Astrocyte (in vitro differentiated cells and primary cell): Measurements from ENCODE around the gene HMG20A. TPM values are rescaled to one million over a fixed set of nuclear protein-coding genes. Genes with fewer than 3 reads are reported as not detected.

Experiments used
- DNase-seq: peaks from one replicate; pipeline ENCODE4 v3.0.0-alpha.2; 2010; ENCODE audit warnings: low read depth
- FAIRE-seq: peaks from 2 replicates; lab custom pipeline; 2011; peaks lifted over from hg19 to GRCh38; lab: Jason Lieb, UNC
- H2AFZ ChIP-seq: 2 replicates; pipeline ENCODE4 v1.6.0; 2012; ENCODE audit warnings: low read depth, low read length, inconsistent platforms
- H3K27ac ChIP-seq: 2 replicates; pipeline ENCODE4 v1.5.1; 2011; ENCODE audit warnings: low read depth, low read length, inconsistent platforms
- H3K27me3 ChIP-seq: 2 replicates; pipeline ENCODE4 v1.6.0; 2011; ENCODE audit warnings: low read length, inconsistent platforms; ENCODE audit not compliant: insufficient read depth
- H3K36me3 ChIP-seq: 2 replicates; pipeline ENCODE4 v1.5.1; 2011; ENCODE audit warnings: low read length, inconsistent platforms; ENCODE audit not compliant: insufficient read depth
- H3K4me1 ChIP-seq: 2 replicates; pipeline ENCODE4 v1.5.1; 2011; ENCODE audit warnings: low read length, inconsistent platforms; ENCODE audit not compliant: insufficient read depth
- H3K4me2 ChIP-seq: 2 replicates; pipeline ENCODE4 v1.6.0; 2012; ENCODE audit warnings: low read length, inconsistent platforms
- H3K4me3 ChIP-seq: 2 replicates; pipeline ENCODE4 v1.5.1; 2011; ENCODE audit warnings: low read depth, mild to moderate bottlenecking, low read length, inconsistent platforms; ENCODE audit not compliant: insufficient read depth
- H3K79me2 ChIP-seq: 2 replicates; pipeline ENCODE4 v1.6.0; 2012; ENCODE audit warnings: mild to moderate bottlenecking, low read length, inconsistent platforms; ENCODE audit not compliant: insufficient read depth
- H3K9ac ChIP-seq: 2 replicates; pipeline ENCODE4 v1.6.0; 2012; ENCODE audit warnings: mild to moderate bottlenecking, low read length, inconsistent platforms
- H3K9me3 ChIP-seq: 2 replicates; pipeline ENCODE4 v1.5.1; 2012; ENCODE audit warnings: low read depth, mild to moderate bottlenecking, low read length, inconsistent platforms; ENCODE audit not compliant: insufficient read depth
- H4K20me1 ChIP-seq: 2 replicates; pipeline ENCODE4 v1.6.0; 2012; ENCODE audit warnings: low read length, inconsistent platforms; ENCODE audit not compliant: insufficient read depth
- H3K27ac Mint-ChIP-seq: one replicate; pipeline ENCODE4 v1.8.0; 2021; ENCODE audit warnings: mild to moderate bottlenecking, mixed read lengths; ENCODE audit not compliant: unreplicated experiment
- H3K27me3 Mint-ChIP-seq: one replicate; pipeline ENCODE4 v1.8.0; 2021; ENCODE audit warnings: low read depth, mixed read lengths; ENCODE audit not compliant: unreplicated experiment
- H3K36me3 Mint-ChIP-seq: one replicate; pipeline ENCODE4 v1.8.0; 2021; ENCODE audit warnings: low read depth, mixed read lengths; ENCODE audit not compliant: unreplicated experiment
- H3K4me1 Mint-ChIP-seq: one replicate; pipeline ENCODE4 v1.8.0; 2021; ENCODE audit warnings: low read depth, mixed read lengths; ENCODE audit not compliant: unreplicated experiment
- H3K4me3 Mint-ChIP-seq: one replicate; pipeline ENCODE4 v1.8.0; 2021; ENCODE audit warnings: mild to moderate bottlenecking, moderate library complexity, mixed read lengths; ENCODE audit not compliant: unreplicated experiment
- H3K9me3 Mint-ChIP-seq: one replicate; pipeline ENCODE4 v1.8.0; 2021; ENCODE audit warnings: mild to moderate bottlenecking, mixed read lengths; ENCODE audit not compliant: unreplicated experiment
- CTCF ChIP-seq: IDR thresholded peaks from 2 replicates; pipeline ENCODE4 v1.5.1; 2011; ENCODE audit warnings: low read depth, mild to moderate bottlenecking, inconsistent platforms, low read length, moderate library complexity; ENCODE audit not compliant: insufficient read depth
- EZH2 ChIP-seq: IDR thresholded peaks from 2 replicates; pipeline ENCODE4 v1.6.1; 2012; ENCODE audit warnings: mild to moderate bottlenecking, low read length, inconsistent platforms; ENCODE audit not compliant: insufficient read depth
- total RNA-seq: library from RNA; stranded (reverse); gene quantifications from 2 replicates; pipeline ENCODE4 v1.2.1, GENCODE V29; 2021

The HMG20A gene
- total RNA-seq, 1 donor from 2014 or later: 47.4 TPM

GRCh38 chr15:77497110-77497737 lies 76.5 kb downstream of the HMG20A start:
- Histone ChIP-seq H3K4me2 (peak overlapping the region; percentile 82), H3K27me3 (no peaks in the 10 kb centered on the region), H3K36me3 (no peaks in the 10 kb centered on the region), H3K4me1 (peaks cover 50% of the 10 kb centered on the region), H2AFZ (peak overlapping the region; percentile 70), H3K79me2 (no peaks in the 10 kb centered on the region), H3K4me3 (peak overlapping the region; percentile 25), H3K27ac (peak overlapping the region; percentile 68), H3K9me3 (no peaks in the 10 kb centered on the region), H4K20me1 (no peaks in the 10 kb centered on the region), H3K9ac (peak overlapping the region; percentile 62)
- TF ChIP-seq CTCF (no peak), EZH2 (no peak)
- peak; percentile 45 for DNase-seq
- peaks cover 4% of the 10 kb centered on the region for H3K36me3 Mint-ChIP-seq
- peaks cover 64% of the 10 kb centered on the region for H3K4me1 Mint-ChIP-seq
- H3K27me3 Mint-ChIP-seq: peaks cover 2% of the 10 kb centered on the region
- no peak overlapping the region for H3K27ac Mint-ChIP-seq
- FAIRE-seq: no peak
- H3K9me3 Mint-ChIP-seq: no peaks in the 10 kb centered on the region
- no peak overlapping the region for H3K4me3 Mint-ChIP-seq

GRCh38 chr15:77497942-77498361 lies 77.3 kb downstream of the HMG20A start:
- Histone ChIP-seq H3K36me3 (no peaks in the 10 kb centered on the region), H3K4me2 (peak overlapping the region; percentile 82), H3K27ac (no peak overlapping the region), H3K4me3 (no peak overlapping the region), H3K9ac (no peak overlapping the region), H4K20me1 (no peaks in the 10 kb centered on the region), H3K4me1 (peaks cover 49% of the 10 kb centered on the region), H3K79me2 (no peaks in the 10 kb centered on the region), H2AFZ (no peak overlapping the region), H3K27me3 (no peaks in the 10 kb centered on the region), H3K9me3 (no peaks in the 10 kb centered on the region)
- no peak overlapping the region for H3K27ac Mint-ChIP-seq
- H3K27me3 Mint-ChIP-seq: peaks cover 2% of the 10 kb centered on the region
- H3K36me3 Mint-ChIP-seq: peaks cover 4% of the 10 kb centered on the region
- H3K4me1 Mint-ChIP-seq: peaks cover 62% of the 10 kb centered on the region
- FAIRE-seq (no peak), DNase-seq (peak; percentile 41)
- H3K9me3 Mint-ChIP-seq: no peaks in the 10 kb centered on the region
- no peak overlapping the region for H3K4me3 Mint-ChIP-seq
- TF ChIP-seq CTCF: no peak
- TF ChIP-seq EZH2: no peak

- peaks cover 52% of the 10 kb centered on the region for H3K4me1 Mint-ChIP-seq
- Histone ChIP-seq H3K27ac (no peak overlapping the region), H3K36me3 (no peaks in the 10 kb centered on the region), H3K4me1 (peaks cover 41% of the 10 kb centered on the region), H2AFZ (no peak overlapping the region), H3K79me2 (no peaks in the 10 kb centered on the region), H3K9ac (no peak overlapping the region), H3K9me3 (no peaks in the 10 kb centered on the region), H4K20me1 (no peaks in the 10 kb centered on the region), H3K27me3 (no peaks in the 10 kb centered on the region), H3K4me3 (no peak overlapping the region), H3K4me2 (no peak overlapping the region)
- H3K4me3 Mint-ChIP-seq: no peak overlapping the region
- TF ChIP-seq CTCF (no peak), EZH2 (no peak)
- H3K27me3 Mint-ChIP-seq: peaks cover 2% of the 10 kb centered on the region
- H3K36me3 Mint-ChIP-seq: peaks cover 2% of the 10 kb centered on the region
- no peaks in the 10 kb centered on the region for H3K9me3 Mint-ChIP-seq
- FAIRE-seq (no peak), DNase-seq (no peak)
- no peak overlapping the region for H3K27ac Mint-ChIP-seq
These were observed 78.5 kb downstream of the HMG20A start for GRCh38 chr15:77499087-77499760.
